Measurements from ENCODE around the gene NDRG3. TPM values are rescaled to one million over a fixed set of nuclear protein-coding genes. Genes with fewer than 3 reads are reported as not detected.

NDRG3 gene
- polyA plus RNA-seq, 4 donors, result 32.5 to 37.6 (median 35.1) TPM

DNA sequence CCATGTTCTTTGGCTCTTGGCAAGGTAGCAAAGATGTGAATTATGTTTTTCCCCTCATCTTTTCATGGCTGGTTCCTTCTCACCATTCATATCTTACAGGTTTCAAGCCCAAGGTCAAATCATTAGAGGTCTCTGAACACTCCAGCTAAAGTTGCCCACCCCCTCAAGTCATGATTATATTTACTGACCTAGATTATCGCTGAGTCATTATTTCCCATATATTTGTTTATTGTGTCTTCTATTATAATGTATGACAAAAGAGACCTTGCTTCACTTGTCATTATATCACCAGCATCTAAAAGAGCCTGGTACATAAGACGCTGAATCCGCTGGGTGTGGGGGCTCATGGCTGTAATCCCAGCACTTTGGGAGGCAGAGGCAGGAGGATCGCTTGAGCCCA is 15.2 kb upstream of the NDRG3 start:
- DNase-seq (ENCODE audit: low read depth in 4 of 4, low spot score in 3 of 4), result no peak

- no peak for DNase-seq (ENCODE audit: low read depth in 4 of 4, low spot score in 3 of 4)
Observed at GRCh38 chr20:36760647-36761046, 14.8 kb upstream of the NDRG3 start.

- DNase-seq (ENCODE audit: low read depth in 4 of 4, low spot score in 3 of 4), result no peak
Observed at GRCh38 chr20:36758276-36758675, 12.4 kb upstream of the NDRG3 start.

- DNase-seq (ENCODE audit: low read depth in 4 of 4, low spot score in 3 of 4), result no peak
Observed at GRCh38 chr20:36756496-36756895, 10.6 kb upstream of the NDRG3 start.

DNA sequence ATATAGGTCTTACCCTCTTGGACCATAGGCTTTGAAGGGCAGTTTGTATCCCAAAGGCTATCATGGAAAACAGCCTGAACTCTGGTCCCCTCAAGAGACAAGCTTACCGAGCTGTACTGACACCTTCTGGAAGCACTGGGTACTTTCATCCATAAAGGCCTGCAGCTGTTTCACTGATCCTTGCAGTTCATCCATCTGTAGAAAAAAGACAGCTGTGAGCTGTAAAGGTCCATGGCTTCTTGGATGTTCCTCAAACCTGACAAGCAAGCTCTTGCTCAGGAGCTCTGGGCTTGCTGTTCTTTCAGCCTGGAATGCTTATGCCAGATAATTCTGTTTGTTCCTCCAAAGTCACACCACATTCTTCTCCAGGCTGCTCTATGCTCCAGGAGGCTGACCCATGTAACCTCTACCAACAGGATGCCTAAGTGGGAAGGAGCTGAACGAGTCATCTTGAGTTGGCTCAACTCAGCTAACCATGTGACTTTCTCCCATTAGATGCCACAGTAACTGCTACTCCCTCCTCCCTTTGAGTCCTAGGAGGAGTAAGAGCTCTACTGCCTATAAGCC is 8.8 kb upstream of the NDRG3 start:
- peak in 2 of 4 donors; percentile 29 to 55 for DNase-seq (ENCODE audit: low read depth in 4 of 4, low spot score in 3 of 4)

GRCh38 chr20:36752582-36752981 is 6.7 kb upstream of the NDRG3 start:
- no peak for DNase-seq (ENCODE audit: low read depth in 4 of 4, low spot score in 3 of 4)

DNA sequence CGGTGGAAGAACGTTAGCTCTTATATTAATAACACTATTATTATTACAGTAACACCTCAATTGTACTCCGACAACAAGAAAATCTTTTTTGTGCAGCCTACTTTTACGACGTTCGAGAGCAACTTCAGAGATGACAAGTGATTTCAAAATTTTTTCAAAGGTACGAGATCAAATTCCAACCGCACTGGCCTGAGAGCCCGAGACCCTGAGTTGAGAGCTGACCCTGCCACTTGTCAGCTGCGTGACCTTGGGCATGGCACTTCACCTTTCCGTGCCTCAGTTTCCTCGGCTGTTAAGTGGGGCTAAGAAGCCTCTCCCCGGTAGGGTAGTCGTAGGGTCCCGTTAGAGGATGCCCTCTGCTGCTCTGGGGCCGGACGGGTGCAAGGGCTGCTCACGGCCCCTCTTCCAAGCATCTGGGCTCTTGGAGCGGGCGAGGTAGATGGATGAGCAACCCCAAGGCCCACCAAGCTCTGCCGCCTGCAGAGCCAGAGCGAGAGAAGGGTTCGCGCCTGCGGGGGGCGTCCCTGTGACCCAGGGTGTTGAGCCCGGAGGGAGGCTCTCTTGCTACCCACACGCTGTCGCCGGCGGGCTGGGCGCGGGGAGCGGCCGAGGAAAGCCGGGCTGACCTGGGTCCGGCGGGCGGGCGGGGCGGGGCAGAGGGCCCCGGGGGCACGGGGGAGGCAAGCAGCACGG is 510 bp downstream of the NDRG3 start:
- DNase-seq (ENCODE audit: low read depth in 4 of 4, low spot score in 3 of 4), result no peak

GRCh38 chr20:36744764-36745191 is 1.1 kb downstream of the NDRG3 start:
- no peak for DNase-seq (ENCODE audit: low read depth in 4 of 4, low spot score in 3 of 4)

DNA sequence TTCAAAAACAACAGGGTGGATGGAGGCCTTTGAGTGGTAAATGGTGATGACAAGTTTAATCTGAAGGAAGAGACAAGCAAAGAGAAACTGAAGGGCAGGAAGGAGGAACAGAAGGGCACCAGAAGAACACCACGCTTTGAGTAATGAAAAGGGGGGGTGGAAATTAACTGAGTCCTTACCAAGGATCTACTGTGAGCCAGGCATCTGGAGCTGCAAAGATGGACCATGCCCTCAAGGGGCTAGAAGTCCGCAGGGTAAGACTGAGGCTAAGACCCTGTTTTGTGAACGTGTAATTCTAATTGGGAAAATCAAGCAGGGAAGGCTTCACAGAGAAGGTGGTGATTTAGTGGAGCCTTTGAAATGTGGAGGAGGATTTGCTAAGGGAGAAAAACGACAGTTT is 1.6 kb downstream of the NDRG3 start:
- DNase-seq (ENCODE audit: low read depth in 4 of 4, low spot score in 3 of 4), result no peak

- DNase-seq (ENCODE audit: low read depth in 4 of 4, low spot score in 3 of 4), result no peak
Observed at GRCh38 chr20:36742558-36742957, 3.3 kb downstream of the NDRG3 start.

DNA sequence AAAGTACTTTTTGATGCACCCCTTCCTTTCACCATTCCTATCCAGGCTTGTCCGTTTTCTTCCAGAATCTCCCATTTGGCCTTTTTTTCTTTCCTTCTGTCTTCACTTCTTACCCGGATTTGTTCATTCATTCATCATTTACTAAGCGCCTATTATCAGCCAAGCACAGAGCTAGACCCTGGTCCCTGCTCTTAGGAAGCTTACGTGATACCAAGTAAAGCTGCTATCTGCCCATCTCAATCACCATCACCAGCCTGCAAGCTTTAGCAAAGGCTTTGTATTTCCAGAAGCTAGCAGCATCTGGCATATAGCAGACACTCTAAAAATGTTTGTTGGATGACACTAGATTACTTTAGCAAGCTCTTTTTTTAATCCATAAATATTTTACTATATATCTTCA is 4.8 kb downstream of the NDRG3 start:
- no peak for DNase-seq (ENCODE audit: low read depth in 4 of 4, low spot score in 3 of 4)

- no peak for DNase-seq (ENCODE audit: low read depth in 4 of 4, low spot score in 3 of 4)
Observed at GRCh38 chr20:36737183-36737499, 8.7 kb downstream of the NDRG3 start.

- DNase-seq (ENCODE audit: low read depth in 4 of 4, low spot score in 3 of 4), result no peak
Observed at GRCh38 chr20:36736451-36737182, 9.3 kb downstream of the NDRG3 start.

DNA sequence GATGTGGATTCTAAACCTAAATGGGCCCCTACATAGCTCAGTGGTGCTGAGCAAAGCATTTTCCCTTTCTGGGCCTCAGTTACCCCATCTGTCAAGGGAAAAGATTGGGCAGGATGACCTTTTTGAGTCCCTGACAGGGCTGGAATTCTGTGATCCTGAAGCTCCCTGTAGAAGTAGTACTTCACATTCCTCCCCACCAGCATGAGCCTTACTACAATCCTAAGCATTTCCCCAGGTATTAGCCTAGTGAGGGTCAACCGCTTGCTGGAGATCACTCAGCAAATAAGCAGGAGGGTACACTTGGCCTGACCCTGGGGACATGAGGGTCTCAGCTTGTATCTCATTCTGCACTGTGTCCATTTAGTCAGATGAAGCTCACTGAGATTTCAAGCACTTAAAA is 13.4 kb downstream of the NDRG3 start:
- no peak for DNase-seq (ENCODE audit: low read depth in 4 of 4, low spot score in 3 of 4)

- DNase-seq (ENCODE audit: low read depth in 4 of 4, low spot score in 3 of 4), result no peak
Observed at GRCh38 chr20:36728986-36729385, 16.9 kb downstream of the NDRG3 start.

- no peak for DNase-seq (ENCODE audit: low read depth in 4 of 4, low spot score in 3 of 4)
Observed at GRCh38 chr20:36726168-36726567, 19.7 kb downstream of the NDRG3 start.

DNA sequence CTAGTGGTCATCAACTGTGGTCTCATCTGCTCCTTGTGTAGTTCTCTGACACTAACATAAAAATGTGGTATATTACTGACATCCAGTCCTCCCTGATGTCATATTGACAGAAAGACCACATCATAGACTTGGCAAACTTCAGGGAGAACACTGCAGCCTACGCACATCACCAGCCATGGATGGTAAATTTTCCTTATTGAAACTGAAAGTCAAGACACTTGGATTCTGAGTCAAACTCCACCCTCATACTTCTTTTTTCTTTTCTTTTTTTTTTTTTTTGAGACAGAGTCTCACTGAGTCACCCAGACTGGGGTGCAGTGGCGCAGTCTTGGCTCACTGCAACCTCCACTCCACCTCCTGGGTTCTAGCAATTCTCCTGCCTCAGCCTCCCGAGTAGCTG is 25.4 kb downstream of the NDRG3 start:
- DNase-seq (ENCODE audit: low read depth in 4 of 4, low spot score in 3 of 4), result no peak

DNA sequence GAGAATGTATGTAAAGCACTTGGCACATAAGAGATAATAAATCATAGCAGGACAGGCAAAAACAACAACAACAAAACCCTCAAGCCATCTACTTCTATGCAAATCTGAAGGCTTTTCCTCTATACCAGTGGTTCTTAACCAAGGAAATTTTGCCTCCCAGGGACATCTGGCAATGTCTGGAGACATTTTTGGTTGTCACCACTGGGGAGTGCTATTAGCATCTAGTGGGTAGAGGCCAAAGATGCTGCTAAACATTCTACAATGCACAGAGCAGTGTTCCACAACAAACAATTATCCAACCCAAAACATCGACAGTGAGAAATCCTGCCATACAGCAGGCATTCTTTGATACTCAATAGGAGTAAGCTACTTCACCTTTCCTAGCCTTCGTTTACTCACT is 28.2 kb downstream of the NDRG3 start:
- no peak for DNase-seq (ENCODE audit: low read depth in 4 of 4, low spot score in 3 of 4)

- no peak for DNase-seq (ENCODE audit: low read depth in 4 of 4, low spot score in 3 of 4)
Observed at GRCh38 chr20:36717021-36717420, 28.9 kb downstream of the NDRG3 start.

GRCh38 chr20:36712775-36713174 is 33.1 kb downstream of the NDRG3 start:
- DNase-seq (ENCODE audit: low read depth in 4 of 4, low spot score in 3 of 4), result no peak

GRCh38 chr20:36709126-36709525 is 36.8 kb downstream of the NDRG3 start:
- DNase-seq (ENCODE audit: low read depth in 4 of 4, low spot score in 3 of 4), result no peak

DNA sequence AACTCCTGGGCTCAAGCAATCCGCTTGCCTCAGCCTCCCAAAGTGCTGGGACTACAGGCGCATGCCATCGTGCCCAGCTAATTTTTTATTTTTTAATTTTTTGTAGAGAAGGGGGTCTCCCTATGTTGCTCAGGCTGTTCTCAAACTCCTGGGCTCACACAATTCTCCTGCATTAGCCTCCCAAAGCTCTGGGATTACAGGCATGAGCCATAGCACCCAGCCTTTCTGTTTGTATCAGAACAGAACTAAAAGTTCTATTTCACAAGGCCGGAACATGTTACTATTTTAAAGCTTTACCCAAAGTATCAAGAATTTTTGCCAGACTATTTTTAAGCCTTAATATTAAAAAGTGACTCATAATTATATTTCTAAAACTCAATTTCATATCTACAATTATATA is 42.4 kb downstream of the NDRG3 start:
- no peak for DNase-seq (ENCODE audit: low read depth in 4 of 4, low spot score in 3 of 4)
